GM21786 (cell line): Measurements from ENCODE around the gene ACBD4.

Experiments
- ATAC-seq: cut with Tn5 transposase; IDR thresholded peaks from one replicate; pipeline ENCODE4 v1.9.1; 2021; ENCODE audit not compliant: unreplicated experiment

ACBD4 gene

DNA sequence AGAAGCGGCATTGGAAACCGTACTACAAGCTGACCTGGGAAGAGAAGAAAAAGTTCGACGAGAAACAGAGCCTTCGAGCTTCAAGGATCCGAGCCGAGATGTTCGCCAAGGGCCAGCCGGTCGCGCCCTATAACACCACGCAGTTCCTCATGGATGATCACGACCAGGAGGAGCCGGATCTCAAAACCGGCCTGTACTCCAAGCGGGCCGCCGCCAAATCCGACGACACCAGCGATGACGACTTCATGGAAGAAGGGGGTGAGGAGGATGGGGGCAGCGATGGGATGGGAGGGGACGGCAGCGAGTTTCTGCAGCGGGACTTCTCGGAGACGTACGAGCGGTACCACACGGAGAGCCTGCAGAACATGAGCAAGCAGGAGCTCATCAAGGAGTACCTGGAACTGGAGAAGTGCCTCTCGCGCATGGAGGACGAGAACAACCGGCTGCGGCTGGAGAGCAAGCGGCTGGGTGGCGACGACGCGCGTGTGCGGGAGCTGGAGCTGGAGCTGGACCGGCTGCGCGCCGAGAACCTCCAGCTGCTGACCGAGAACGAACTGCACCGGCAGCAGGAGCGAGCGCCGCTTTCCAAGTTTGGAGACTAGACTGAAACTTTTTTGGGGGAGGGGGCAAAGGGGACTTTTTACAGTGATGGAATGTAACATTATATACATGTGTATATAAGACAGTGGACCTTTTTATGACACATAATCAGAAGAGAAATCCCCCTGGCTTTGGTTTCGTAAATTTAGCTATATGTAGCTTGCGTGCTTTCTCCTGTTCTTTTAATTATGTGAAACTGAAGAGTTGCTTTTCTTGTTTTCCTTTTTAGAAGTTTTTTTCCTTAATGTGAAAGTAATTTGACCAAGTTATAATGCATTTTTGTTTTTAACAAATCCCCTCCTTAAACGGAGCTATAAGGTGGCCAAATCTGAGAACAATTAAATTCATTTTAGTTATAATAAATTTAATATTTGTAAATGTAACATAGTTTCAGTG lies 14.5 kb downstream of the ACBD4 start:
- ATAC-seq: no peak

DNA sequence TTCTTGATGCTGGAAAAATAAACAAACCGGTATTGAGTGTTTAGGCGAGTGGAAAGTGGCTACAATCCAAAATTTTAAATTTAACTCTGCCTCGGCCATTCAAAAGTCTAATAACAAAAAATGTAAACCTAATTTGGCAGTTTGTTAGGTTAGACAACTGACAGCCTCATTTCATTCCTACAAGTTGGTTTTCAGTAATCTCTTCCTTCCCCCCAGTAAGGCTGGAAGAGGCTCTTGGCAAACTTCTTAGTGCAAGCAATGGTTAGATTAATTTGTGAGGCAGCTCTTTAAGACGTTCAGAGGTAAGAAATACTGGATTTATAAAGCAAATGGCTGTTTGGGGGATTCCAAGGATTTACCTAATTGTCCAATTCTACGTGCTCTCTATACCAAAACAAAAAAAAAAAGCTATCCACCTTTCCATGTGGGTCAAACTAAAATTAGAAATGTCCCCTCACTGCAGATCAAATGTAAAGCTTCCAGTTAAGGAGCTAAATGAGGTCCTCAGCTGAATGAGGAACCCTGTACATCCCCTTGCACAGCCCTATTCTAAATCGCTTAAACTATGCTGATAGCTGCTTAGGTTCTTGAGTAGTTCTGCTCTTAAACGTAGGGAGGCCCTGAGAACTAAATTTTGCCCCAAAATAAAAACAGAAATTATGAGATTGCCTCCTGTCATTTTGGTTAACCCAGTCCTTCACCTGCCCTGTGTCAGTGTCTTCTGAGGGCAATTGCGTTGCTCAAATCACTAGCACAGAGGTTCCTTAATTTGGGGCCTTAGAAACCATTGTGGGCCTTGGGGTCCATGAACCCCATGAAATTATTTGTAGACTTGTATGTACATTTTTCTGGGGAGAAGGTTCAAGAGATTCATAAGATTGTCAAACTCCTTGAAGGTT lies 15.7 kb downstream of the ACBD4 start:
- no peak for ATAC-seq

DNA sequence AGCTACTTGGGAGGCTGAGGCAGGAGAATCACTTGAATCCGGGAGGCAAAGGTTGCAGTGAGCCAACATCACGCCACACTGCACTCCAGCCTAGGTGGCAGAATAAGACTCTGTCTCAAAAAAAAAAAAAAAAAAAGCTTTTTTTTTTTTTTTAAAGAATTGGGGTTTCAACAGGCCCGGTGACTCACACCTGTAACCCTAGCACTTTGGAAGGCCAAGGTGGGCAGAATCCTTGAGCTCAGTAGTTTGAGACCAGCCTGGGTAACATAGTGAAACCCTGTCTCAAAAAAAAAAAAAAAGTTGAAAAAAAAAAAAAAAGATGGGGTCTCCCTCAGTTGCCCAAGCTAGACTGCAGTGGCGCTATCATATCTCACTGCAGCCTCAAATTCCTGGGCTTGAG lies 19.5 kb downstream of the ACBD4 start:
- ATAC-seq: no peak

DNA sequence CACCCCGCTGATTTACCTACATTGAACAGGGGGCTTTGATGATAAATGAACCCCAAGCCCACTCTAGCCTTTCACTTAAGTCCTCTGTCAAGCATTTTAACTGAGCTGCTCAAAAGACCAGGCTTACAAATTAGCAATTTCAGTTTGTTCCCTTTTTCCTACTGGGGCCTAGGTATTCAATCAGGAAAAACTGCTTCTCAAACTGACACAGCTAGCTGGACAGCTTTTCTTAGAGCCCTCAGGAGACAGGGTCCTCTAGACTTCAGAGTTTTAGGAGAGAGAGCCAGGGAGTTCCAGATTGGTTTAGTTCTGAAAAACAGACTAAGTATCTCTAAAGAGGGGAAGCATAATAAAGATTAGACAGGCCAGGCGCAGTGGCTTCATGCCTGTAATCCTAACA lies 20.0 kb downstream of the ACBD4 start:
- ATAC-seq: no peak

DNA sequence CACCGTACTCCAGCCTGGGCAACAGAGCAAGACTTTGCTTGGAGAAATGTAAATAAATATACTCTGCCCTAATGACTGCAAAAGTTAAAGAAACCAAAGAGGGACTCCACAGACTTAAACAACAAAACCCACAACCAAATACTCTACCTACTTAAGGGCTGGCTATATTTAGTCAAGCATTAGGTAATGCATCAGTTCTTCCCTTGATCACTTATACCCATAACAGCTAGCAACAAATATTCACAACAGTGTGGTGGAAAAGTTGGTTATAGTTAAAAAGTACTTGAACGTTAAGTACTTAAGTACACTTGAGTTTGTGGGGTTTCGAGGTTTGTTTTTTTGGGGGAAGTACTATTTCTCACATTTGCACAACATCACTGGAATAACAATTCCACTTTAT lies 20.8 kb downstream of the ACBD4 start:
- no peak for ATAC-seq

DNA sequence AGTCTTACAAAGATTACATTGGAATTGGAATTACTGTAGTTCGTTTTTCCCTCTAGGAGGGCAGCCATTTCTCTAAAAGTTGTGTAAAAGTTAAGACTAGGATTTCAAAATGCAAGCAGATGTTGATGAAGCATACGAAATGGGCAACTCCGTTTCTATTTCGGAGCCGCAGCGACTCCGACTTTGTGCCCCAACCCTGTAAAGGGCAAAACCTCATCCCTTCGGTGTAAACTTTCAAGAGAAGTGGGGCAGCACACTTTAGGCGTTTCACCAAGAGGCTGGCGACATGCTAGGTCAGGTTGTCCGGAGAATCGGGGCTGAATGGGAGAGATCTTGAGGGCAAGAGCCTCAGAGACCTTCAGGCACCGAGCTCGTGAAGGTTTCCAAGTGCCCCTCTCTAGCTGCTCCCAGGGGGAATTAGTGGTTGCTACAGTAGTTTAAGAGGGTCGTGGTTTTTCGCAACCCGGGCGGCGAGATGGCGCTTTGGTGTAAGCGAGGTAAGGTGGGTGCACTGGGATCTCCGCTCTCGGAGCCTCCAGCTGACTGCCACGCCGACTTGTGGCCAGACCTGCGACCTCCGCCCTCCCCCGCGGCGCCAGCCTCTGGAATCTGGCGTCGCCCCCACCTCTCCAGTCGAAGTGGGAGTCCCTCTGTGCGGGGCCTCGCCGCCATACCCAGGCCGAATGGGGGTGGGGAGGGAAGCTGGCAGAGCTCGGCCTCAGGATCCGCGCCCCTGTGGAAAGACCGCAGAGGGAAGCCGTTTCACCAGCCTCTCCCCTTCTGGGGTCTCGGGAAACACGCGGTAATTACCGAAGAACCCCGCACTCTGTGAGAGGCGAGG lies 25.2 kb downstream of the ACBD4 start:
- ATAC-seq: peak; percentile 13

DNA sequence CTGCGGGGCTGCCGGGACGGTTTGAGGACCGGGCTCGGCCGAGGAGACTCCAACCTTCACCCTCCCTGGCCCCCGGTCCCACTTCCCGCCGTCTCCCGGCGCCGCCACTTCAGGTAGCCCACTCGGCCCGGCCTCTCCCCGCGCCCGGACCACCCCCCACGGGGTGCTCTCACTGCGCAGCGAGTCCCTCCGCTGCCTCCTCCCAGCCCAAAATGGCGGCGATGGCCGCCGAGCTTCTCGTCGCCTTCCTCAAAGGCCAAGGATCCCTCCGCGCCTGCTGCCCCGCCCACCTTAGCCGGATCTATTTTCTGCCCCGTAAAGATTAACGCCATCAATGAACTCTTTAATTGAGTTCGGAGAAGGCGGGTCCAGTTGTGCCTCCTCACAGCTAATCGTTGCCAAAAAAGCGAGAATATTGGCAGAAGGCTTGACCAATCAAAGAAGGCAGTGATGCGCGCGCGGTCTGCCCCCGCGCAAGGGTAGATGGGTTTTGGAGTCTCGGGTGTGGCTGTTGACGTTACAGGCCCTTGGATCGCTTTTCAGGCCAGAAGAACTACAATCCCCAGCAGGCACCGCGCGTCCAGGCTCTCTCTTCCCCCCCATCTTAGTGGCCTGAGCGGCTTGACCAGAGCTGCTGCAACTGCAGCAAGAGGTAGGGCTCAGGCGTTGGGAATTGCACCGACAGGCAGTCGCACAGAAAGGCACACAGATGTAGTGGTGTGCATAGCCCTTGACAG lies 26.0 kb downstream of the ACBD4 start, which contains the start of gene HEXIM2:
HEXIM2 (plus strand) TSS at position 588 of the 737 bp plus-strand sequence. CDS start 919 bp downstream, outside the sequence.
- peak; percentile 87 for ATAC-seq

DNA sequence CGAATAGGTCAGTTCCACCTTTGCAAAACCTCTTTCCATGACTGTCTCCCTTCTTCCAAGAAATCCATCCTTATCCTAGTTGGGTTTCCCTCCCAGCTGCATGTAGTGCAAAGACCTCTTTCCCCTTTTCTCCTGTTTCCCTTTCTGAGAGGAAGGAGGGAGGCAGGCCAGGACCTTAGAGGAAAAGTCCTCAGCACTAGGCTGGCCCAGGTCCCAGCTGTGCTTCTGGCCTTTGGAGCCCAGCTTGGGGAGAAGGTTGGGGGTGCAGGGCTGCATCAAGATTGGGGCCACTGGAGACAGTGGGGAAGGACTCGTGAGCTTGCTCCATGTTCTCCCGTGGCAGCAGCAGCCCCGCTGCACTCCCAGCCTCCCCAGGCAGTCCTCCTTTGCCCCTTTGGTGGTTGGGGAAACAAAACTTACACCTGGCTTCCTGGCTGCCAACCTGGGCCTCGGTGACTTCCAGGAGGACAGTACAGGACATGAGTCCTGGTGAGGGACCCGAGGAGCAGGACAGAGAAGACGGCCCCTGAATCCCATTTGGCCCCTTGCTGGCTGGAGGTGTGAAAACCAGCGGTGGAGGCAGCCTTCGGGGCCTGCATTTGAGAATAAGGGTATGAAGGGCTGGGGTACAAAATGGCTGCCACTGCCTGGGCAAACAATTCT lies 26.7 kb downstream of the ACBD4 start:
- no peak for ATAC-seq

DNA sequence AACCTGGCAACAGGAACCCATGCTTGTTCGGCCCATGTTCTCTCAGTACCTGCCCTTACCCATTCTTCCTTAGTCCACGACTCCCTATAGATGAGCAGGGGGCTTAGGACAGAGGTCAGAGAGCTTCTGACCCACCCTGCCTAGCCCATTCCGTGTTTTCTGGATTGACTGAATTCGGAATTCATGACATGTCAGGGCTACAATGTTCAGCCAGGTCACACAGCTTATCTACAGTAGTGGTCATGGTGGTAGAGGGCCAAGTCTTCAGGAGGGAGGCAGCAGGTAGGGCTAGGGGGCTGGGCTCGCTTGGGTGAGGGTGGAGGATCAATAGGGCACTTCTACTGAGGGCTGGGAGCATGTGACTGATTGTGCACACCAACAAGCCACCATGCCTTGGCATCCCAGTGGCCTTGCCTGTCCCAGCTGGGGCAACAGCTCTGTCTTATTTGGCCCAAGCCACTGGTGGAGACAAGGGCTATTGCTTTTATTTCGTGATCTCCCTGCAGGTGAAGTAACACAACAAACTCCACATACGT lies 29.3 kb downstream of the ACBD4 start:
- ATAC-seq: no peak

DNA sequence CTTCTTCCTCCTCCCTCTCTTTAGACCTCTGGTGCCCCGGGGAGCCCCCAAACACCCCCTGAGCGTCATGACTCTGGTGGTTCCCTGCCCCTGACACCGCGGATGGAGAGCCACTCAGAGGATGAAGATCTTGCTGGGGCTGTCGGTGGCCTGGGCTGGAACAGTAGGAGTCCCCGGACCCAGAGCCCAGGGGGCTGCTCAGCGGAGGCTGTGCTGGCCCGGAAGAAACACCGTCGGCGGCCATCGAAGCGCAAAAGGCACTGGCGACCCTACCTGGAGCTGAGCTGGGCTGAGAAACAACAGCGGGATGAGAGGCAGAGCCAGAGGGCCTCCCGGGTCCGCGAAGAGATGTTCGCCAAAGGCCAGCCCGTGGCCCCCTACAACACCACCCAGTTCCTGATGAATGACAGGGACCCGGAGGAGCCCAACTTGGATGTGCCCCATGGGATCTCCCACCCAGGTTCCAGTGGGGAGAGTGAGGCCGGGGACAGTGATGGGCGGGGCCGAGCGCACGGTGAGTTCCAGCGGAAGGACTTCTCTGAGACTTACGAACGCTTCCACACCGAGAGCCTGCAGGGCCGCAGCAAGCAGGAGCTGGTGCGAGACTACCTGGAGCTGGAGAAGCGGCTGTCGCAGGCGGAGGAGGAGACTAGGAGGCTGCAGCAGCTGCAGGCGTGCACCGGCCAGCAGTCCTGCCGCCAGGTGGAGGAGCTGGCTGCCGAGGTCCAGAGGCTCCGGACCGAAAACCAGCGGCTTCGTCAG lies 33.7 kb downstream of the ACBD4 start:
- no peak for ATAC-seq

DNA sequence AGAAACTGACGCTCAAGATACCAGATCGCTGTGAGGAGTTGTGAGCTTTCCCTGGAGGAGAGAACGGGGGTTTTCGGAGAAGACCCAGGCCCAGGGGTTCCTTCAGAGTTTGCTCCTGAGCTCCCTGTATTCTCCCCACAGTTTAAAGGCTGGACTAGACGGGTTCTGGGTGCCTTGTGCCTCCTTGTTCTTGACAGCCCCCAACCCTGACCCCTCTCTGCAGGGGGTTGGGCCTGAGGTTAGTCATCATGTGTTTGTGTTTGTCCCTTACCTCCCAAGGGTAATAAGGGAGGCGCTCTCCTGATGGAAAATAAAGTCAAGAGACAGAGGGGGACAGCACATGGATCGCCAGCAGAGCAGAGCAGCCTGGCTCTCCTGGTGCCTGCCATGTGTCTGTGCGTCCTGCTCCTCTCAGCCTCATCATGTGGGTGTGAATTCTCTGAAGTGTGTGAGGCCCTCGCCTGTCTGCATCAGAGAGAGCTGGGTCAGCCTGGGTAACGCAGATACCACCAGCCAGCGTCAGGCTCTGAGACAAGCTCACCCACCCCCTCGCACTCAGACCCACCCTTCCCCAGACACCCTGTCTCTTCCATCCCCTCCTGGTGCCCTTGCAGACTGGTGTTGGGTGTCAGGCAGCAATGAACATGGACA lies 34.9 kb downstream of the ACBD4 start:
- ATAC-seq: no peak

DNA sequence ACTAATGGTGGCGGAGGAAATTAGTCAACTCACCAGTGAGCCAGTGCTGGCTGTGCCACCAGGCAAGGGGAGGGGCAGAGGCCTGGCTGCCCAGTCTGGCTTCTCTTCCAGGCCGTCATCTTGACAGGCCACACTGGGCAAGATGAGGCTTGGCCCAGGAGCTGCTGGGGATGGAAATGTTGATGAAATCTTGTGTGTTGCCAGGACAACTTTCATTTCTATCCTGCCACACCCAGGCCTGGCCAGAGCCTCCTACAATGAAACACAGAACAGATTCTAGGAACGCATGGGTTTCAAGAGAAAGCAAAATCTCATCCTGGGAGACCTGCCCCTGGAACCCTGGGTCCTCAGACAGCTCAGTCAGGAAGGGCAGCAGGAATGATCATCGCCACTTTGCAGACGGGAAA lies 35.4 kb downstream of the ACBD4 start:
- ATAC-seq: no peak

DNA sequence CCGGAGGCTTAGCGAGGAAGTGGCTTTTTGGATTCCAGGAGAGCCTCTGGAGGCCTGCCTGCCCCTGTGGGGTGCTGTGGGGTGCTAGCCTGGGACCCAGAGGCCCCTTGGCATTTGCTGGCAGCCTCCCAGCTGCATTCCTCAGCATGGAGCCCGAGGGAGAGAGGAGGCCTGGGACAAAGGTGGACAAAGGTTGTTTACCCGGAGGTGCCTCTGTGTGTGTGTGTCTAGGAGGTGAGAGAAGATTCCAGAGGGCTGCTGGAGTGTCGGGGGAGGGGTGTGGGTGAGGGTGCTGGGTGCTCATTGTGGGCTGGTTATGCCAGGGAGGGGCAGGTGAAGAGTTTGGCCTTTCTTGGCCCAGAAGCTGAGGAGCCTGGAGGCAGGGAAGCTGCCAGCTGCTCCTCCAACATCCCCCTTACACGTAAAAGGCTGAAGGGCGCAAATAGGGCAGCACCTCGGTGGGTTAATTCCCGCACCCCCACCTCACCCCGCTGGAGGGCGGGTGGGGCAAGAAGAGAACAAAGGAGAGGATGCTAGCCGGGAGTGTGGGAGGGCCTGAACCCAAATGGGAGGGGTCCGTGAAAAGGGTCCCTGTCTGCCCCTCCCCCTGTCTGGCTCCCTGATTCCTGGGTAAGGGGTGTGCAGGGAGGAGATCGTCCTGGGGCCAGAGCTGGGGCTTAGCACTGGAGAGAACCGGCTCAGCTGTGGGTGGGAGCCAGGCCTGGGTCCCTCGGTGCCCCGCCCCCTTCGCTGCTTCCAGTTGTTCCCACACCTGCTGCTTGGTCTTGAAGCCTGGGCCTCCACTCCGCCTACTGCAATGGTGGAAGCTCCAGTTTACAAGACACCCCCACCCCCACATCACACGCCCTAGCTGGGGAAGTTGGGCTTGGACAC lies 36.1 kb downstream of the ACBD4 start:
- ATAC-seq: no peak

DNA sequence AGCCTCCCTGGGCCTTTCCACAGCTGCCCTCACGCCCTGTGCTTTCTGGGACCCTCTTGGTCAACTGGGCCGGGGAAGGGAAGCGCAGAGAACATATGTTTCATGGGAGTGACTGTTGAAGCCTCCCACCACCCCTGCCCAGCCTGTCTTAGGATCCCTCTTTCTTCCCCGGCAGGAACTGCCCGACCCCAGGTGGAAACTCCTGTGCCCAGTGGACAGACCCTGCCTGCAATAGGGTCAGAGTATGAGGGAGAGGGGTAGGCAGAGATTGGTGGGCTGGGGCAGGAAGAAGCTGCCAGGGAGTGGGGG lies 36.7 kb downstream of the ACBD4 start:
- no peak for ATAC-seq

DNA sequence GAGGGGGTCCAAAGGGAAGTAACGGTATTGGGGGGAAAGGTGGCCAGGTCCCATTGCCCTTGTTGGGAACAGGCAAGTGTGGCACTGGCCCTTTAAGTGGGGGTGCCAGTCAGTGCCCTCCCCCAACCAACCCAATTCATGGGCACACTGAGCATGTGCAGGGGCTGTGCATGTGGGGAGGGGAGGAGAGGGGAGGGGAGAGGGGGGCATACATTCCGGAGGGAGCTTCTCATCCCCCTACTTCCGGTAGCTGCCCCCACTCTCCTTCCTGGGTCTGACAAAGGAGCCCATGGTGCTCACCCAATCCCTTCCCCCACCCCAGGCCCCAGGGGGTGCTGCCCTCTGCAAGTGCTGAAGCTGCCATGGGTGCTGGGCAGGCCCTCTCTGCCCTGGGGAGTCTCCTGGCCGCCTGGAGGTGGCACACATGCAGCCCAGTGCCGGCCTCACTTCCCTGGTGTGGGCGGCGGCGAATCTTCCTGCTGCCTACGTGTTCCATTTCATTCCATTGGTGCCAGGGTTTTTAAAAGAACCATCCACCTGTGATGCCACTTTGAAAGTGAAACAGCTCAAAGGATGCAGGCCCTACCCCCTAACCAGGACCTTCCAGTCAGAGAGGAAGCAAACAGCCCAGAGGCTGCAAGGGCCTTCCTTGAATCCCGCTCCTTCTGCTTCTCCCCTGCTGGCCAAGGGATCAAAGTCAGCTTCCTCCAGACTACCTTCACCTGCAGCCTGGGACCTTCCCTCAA lies 37.2 kb downstream of the ACBD4 start:
- ATAC-seq: no peak

DNA sequence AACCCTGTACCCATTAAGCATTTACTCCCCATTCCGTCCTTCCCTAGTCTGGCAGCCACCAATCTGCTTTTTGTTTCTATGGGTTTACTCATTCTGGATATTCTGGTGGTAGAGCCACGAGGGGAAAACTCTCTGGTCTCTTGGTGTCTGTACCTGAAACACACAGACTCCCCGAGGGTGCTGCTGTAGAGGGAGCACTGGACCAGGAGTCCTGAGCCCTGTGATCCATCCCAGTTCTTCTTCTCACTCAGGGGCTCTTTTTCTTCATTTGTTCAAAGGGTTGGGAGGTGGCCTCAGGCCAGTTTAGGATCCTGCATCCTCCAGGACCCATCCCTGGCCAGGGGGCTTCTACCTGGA lies 40.2 kb downstream of the ACBD4 start:
- ATAC-seq: no peak

DNA sequence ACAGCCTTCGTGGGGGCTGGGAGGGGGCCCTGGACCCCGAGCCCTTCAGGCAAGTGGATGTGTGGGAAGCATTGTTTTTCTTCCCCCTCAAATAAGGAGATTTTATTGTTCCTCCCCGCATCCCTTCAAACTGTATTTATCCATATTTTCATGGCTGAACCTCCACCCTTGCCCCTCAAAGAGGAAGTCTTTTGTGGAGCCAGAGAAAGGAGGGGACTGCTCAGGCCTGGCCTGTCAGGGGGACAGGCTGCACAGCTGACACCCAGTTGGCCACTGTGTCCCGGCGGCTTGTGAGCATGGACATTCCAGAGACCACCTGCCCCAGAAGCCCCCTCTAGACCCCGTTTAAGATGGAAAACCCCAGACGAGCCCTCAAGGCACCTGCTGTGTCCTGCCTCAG lies 42.1 kb downstream of the ACBD4 start:
- no peak for ATAC-seq
